Calu3 (cell line): Measurements from ENCODE around the gene TSPAN18. TPM values are rescaled to one million over a fixed set of nuclear protein-coding genes. Genes with fewer than 3 reads are reported as not detected.

Source experiments
- BruUV-seq: library from RNA; stranded (reverse); fragments of 400-500 nt; replicated peaks from 2 replicates; lab custom pipeline; 2021; lab: Mats Ljungman, UMichigan
- CTCF ChIA-PET: fragments of 300-600 bp; sonication (Branson Sonifier 250); formaldehyde crosslinking; loops from one replicate; lab custom pipeline; 2022; ENCODE audit warnings: antibody characterized with exemption; lab: Charles Lee
- DNase-seq: peaks from one replicate; pipeline ENCODE4 v3.0.0; 2022
- H3K27ac Mint-ChIP-seq: one replicate; pipeline ENCODE4 v1.8.0; 2022; ENCODE audit warnings: mixed read lengths; ENCODE audit not compliant: unreplicated experiment
- H3K27me3 Mint-ChIP-seq: one replicate; pipeline ENCODE4 v1.8.0; 2022; ENCODE audit warnings: mixed read lengths; ENCODE audit not compliant: unreplicated experiment
- H3K36me3 Mint-ChIP-seq: one replicate; pipeline ENCODE4 v1.8.0; 2022; ENCODE audit warnings: mild to moderate bottlenecking, moderate library complexity, mixed read lengths; ENCODE audit not compliant: insufficient read depth, unreplicated experiment
- H3K4me1 Mint-ChIP-seq: one replicate; pipeline ENCODE4 v1.8.0; 2022; ENCODE audit warnings: mild to moderate bottlenecking, low read depth, mixed read lengths; ENCODE audit not compliant: unreplicated experiment
- H3K4me3 Mint-ChIP-seq: one replicate; pipeline ENCODE4 v1.8.0; 2022; ENCODE audit warnings: mild to moderate bottlenecking, low read depth, moderate library complexity, mixed read lengths; ENCODE audit not compliant: unreplicated experiment
- H3K9me3 Mint-ChIP-seq: one replicate; pipeline ENCODE4 v1.8.0; 2022; ENCODE audit warnings: low read depth, mixed read lengths; ENCODE audit not compliant: unreplicated experiment
- intact Hi-C: fragments of 100-400 bp; cut with micrococcal nuclease; formaldehyde crosslinking; loops from one replicate; pipeline ENCODE4 v1.10.0; 2022; ENCODE audit not compliant: unreplicated experiment
- total RNA-seq: library from RNA; stranded (reverse); gene quantifications from 2 replicates; pipeline ENCODE4 v1.2.3, GENCODE V29; 2022
- TF ChIP-seq, protein P1 (sequence below): fragments of 200-600 bp; IDR thresholded peaks from one replicate; pipeline ENCODE4 v1.8.0; 2022; ENCODE audit warnings: antibody characterized with exemption; ENCODE audit not compliant: unreplicated experiment

Gene TSPAN18
- total RNA-seq, 1 experiment from 2014 or later = not detected

DNA sequence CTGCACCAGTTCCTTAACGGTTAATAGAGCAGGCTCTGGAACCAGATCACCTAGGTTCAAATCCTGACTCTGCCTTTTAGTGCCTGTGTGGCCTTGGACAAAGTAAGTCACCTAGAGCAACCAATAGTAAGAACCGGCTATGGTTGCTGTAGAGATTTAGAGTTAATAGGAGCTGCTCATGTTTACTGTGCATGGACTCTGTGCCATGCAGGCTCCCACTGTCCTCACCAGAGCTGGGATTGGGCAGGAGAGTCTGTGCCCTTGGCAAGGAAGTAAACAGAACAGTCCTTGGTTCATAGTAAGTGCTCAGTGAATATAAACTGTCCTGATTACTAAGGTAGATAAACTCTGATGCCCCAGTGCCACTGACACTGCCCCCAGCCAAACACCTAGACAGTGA is 225.3 kb downstream of the TSPAN18 start:
- Mint-ChIP-seq H3K4me3 (no peak overlapping the region), H3K9me3 (no peaks in the 10 kb centered on the region), H3K27me3 (peaks cover 20% of the 10 kb centered on the region), H3K36me3 (peaks cover 11% of the 10 kb centered on the region), H3K4me1 (peaks cover 15% of the 10 kb centered on the region), H3K27ac (no peak overlapping the region)
- CTCF ChIA-PET = no interaction called here
- intact Hi-C loops = loop anchor here (10.0 kb wide), 1 partner anchor 93 kb away; no protein-coding TSS in a partner anchor
- no peak for DNase-seq
- TF ChIP-seq, protein P1, sequence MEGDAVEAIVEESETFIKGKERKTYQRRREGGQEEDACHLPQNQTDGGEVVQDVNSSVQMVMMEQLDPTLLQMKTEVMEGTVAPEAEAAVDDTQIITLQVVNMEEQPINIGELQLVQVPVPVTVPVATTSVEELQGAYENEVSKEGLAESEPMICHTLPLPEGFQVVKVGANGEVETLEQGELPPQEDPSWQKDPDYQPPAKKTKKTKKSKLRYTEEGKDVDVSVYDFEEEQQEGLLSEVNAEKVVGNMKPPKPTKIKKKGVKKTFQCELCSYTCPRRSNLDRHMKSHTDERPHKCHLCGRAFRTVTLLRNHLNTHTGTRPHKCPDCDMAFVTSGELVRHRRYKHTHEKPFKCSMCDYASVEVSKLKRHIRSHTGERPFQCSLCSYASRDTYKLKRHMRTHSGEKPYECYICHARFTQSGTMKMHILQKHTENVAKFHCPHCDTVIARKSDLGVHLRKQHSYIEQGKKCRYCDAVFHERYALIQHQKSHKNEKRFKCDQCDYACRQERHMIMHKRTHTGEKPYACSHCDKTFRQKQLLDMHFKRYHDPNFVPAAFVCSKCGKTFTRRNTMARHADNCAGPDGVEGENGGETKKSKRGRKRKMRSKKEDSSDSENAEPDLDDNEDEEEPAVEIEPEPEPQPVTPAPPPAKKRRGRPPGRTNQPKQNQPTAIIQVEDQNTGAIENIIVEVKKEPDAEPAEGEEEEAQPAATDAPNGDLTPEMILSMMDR = no peak
- BruUV-seq = no TSS peak

DNA sequence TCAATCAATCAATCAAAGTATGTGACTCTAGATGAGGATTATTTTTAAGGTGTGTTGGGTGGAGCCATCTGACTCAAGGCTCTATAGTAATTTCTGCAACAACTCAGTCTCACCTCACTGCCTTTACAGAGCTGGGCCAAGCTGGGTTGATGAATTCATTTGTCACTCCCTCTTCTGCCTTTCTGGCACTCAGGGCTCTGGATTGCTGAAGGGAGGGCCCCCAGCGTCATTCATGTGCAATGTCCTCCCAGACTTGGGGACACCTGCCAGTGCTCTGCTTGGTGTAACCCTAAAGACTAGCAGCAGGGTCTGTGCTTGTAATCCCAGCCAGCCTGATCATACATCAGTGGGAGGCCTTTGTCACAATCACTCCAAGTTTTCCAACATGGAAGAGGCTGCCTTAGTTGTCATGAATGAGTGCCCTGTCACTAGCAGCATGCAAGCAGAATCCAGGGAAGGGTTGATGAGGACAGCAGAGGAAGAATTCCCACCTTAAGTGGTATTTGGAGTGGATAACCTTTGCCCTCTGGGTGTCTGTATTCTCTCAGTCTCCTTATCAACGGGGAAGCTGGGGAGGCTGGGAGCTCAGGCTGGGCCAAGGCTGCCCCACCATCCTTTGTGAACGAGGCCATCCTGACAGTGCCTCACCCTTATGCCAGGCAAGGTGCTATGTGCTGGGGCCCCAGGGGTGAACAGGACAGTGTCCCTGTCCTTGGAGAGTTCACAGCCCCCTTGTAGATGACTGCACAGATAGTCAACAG is 225.9 kb downstream of the TSPAN18 start:
- Mint-ChIP-seq H3K4me3 (no peak overlapping the region), H3K36me3 (peaks cover 11% of the 10 kb centered on the region), H3K9me3 (no peaks in the 10 kb centered on the region), H3K4me1 (peaks cover 16% of the 10 kb centered on the region), H3K27ac (no peak overlapping the region), H3K27me3 (peaks cover 15% of the 10 kb centered on the region)
- no TSS peak for BruUV-seq
- CTCF ChIA-PET = no interaction called here
- no peak for DNase-seq
- TF ChIP-seq, protein P1 = no peak
- intact Hi-C loops = loop anchor here (10.0 kb wide), 1 partner anchor 92 kb away; no protein-coding TSS in a partner anchor

DNA sequence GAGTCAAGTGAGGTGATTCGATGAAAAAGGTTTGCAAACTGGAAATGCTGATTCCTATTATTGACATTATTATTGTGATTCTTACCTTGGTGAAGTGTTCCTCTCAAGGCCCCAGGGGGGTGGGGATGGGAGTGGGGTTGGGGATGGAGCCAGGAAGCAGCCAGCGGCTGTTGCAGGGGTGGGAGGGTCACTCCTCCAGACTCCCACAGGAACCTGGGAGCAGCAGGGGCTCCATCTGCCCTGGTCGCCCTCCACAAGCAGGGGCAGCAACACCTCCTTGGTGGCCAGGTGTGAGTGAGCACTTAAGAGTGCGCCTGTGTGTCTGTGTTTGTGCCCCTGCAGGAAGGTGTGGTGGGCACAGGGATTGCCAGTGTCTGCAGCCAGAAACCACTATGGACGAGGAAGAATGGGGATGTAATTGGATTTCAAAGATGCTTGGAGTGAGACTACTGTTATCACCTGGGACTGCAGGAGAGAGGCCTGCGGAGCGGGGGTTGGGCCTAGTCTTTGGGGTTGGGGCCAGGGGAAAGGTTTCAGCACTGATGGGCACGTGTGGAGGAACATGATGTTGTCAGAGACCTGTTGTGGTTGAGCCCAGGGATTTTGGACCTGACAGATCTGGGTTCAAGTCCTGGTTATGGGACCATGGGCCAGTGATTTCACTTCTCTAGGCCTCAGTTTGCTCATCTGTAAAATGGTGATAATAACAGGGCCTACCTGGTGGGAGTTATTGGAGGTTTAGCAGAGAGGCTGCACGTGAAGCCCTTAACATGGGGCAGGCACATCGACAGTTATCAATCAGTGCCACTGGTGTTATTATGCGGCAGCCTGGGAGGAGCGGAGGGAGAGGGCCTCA is 227.5 kb downstream of the TSPAN18 start:
- no peaks in the 10 kb centered on the region for H3K27me3 Mint-ChIP-seq
- TF ChIP-seq, protein P1 = no peak
- H3K4me1 Mint-ChIP-seq = peaks cover 32% of the 10 kb centered on the region
- H3K36me3 Mint-ChIP-seq = peaks cover 16% of the 10 kb centered on the region
- no peak for DNase-seq
- no peaks in the 10 kb centered on the region for H3K9me3 Mint-ChIP-seq
- CTCF ChIA-PET = interaction anchor here (0.6 to 1.6 kb wide), 4 partner anchors 18 to 871 kb away, joined by 4 to 8 read pairs (median 5); no protein-coding TSS in a partner anchor
- H3K4me3 Mint-ChIP-seq = no peak overlapping the region
- BruUV-seq = no TSS peak
- H3K27ac Mint-ChIP-seq = no peak overlapping the region
- intact Hi-C loops = loop anchor here (10.0 kb wide), 1 partner anchor 91 kb away; no protein-coding TSS in a partner anchor

DNA sequence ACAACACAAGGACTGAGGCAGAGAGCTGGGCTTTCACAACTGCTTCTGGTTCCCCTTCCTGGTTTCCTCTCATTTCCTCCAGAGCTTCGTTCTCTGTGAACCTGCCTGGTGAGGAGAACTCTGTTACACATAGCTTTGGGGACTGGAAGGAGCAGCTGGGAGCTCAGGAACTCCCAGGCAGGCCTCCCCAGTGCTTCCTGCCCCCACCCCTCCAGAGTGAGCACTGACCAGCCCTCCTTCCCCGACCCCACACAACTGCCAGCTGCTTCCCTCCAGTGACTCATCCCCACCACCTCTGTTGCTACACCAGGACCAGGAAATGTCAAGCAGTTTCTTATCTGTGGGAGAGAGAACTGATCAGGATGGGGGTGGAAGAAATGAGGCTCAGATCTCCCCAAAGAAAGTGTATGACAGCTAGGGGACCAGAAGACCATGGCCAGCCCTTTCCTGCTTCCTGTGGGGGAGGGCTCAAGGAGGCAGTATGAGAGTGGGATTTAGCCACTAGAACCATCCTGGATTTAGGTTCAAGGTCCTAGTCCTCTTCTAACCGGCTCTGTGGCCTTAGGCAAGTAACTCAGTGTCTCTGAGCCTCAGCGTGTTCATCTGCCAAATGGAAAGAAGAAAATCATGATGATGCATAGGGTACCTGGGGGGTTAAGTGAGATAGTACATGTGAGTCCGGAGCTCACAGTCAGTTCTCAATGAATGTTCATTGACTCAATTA is 228.4 kb downstream of the TSPAN18 start:
- Mint-ChIP-seq H3K4me3 (no peak overlapping the region), H3K4me1 (peaks cover 32% of the 10 kb centered on the region), H3K27ac (peak overlapping the region; percentile 41), H3K27me3 (no peaks in the 10 kb centered on the region), H3K9me3 (no peaks in the 10 kb centered on the region), H3K36me3 (peaks cover 12% of the 10 kb centered on the region)
- TF ChIP-seq, protein P1 = no peak
- CTCF ChIA-PET = interaction anchor here (0.6 to 1.6 kb wide), 5 partner anchors 19 to 871 kb away, joined by 3 to 8 read pairs (median 4); no protein-coding TSS in a partner anchor
- intact Hi-C loops = loop anchor here (10.0 kb wide), 1 partner anchor 90 kb away; no protein-coding TSS in a partner anchor
- DNase-seq = peak; percentile 73
- BruUV-seq = no TSS peak
